Measurements from ENCODE around the gene SLC25A21. TPM values are rescaled to one million over a fixed set of nuclear protein-coding genes. Genes with fewer than 3 reads are reported as not detected.

SLC25A21 gene
- total and polyA plus RNA-seq, 10 of the 15 experiments (the other 5 are each of a cell fraction or from before 2014, with no cell fraction given) = 0.06 to 0.72 (median 0.17) TPM; not detected in 3

DNA sequence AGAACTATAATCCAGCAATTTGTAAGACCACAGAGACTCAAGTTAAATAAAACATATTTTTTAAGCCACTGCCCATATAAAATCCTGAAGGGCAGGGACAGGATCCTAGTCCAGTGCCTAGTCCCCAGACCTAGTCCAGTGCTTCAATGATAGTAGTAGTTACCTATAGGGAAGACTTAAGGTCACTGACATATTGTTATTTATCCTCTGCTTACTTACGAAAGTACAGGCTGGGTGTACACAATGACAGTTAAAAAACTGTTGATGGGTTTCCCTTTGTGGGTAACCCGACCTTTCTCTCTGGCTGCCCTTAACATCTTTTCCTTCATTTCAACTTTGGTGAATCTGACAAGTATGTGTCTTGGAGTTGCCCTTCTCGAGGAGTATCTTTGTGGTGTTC, 192.5 kb downstream of the SLC25A21 start:
- RAD21 ChIA-PET (ENCODE audit: unreplicated experiment) = no interaction called here
- H3K4me2 ChIP-seq (ENCODE audit: control insufficient read depth, insufficient read depth) = no peak overlapping the region
- SMC1A ChIA-PET (ENCODE audit: uncharacterized antibody, unreplicated experiment) = no interaction called here

DNA sequence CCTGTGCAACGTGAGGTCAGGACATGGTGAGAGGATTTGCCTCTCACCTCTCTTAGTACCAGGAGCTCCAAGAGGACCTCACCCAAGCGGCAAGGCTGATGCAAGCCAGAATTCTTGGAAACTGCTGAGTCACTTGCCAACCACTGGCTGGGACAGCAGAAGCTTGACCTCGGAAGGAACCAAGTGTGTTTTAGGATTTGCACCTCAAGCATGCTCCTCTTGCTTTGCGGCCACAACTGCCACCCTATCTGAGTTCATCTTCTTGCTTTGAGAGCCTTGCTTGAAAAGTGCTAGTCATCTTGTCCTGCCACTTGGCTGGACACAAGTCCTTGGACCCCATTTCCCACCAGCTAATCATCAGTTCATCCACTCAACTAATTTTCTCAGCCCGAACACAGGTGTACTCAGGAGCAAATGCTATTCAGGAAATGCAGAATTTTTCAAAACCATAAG, 195.8 kb downstream of the SLC25A21 start:
- Histone ChIP-seq H3K27ac (ENCODE audit: control insufficient read depth, insufficient read depth) (no peak overlapping the region), H3K9ac (ENCODE audit: control insufficient read depth, insufficient read depth, low read length) (no peak overlapping the region), H3K9me3 (replicated peaks; ENCODE audit: control insufficient read depth, insufficient read depth, low read length) (no peaks in the 10 kb centered on the region), H4K20me1 (ENCODE audit: control insufficient read depth, insufficient read depth) (no peaks in the 10 kb centered on the region), H3K36me3 (ENCODE audit: control insufficient read depth in 2 of 2, insufficient read depth in 2 of 2, low read length in 1 of 2) (no peaks in the 10 kb centered on the region), H2AFZ (ENCODE audit: control insufficient read depth, low read depth, low read length) (no peak overlapping the region), H3K79me2 (ENCODE audit: control insufficient read depth, insufficient read depth, low read length) (no peaks in the 10 kb centered on the region), H3K27me3 (replicated peaks in 1 of 2; ENCODE audit: control insufficient read depth in 2 of 2, insufficient read depth in 2 of 2, low read length in 1 of 2) (no peaks in the 10 kb centered on the region), H3K4me3 (no peak overlapping the region), H3K4me1 (ENCODE audit: control insufficient read depth, insufficient read depth, low read length) (no peaks in the 10 kb centered on the region), H3K4me2 (ENCODE audit: control insufficient read depth, insufficient read depth) (no peak overlapping the region)
- ChIA-PET POLR2A (no interaction called here), CTCF (interaction anchor here (0.6 kb wide), 1 partner anchor 25 kb away, joined by 3 read pairs; no protein-coding TSS in a partner anchor), SMC1A (ENCODE audit: uncharacterized antibody, unreplicated experiment) (no interaction called here), RAD21 (ENCODE audit: unreplicated experiment) (no interaction called here)
- no peak for DNase-seq (ENCODE audit: low read depth, low spot score)
- intact Hi-C loops (cut with micrococcal nuclease; ENCODE audit: unreplicated experiment) = no loop called here
- BruUV-seq (replicated peaks) = no TSS peak
- ATAC-seq = no peak
- in situ Hi-C loops (cut with MboI) = no loop called here
- no peak for FAIRE-seq
- 45% methylated on average over 5 of the region's 5 CpGs for WGBS (ENCODE audit: insufficient coverage, insufficient replicate concordance, low lambda C conversion rate, missing lambda C conversion rate)
- TF ChIP-seq CBFB (IDR thresholded peaks at IDR 0.05; ENCODE audit: low read depth) (no peak), FOXM1 (IDR thresholded peaks at IDR 0.05; ENCODE audit: low read depth, low read length) (no peak), ZNF24 (IDR thresholded peaks at IDR 0.05) (no peak), SPI1 (IDR thresholded peaks at IDR 0.05; ENCODE audit: borderline replicate concordance, insufficient read depth, low read depth, low read length) (no peak), ASH2L (IDR thresholded peaks at IDR 0.05; ENCODE audit: borderline replicate concordance, low read depth) (no peak), RAD21 (IDR thresholded peaks at IDR 0.05; ENCODE audit: insufficient read depth, low read depth, low read length) (no peak), MYB (IDR thresholded peaks at IDR 0.05; ENCODE audit: borderline replicate concordance, low read depth, low read length) (no peak), POLR2A (IDR thresholded peaks at IDR 0.05; ENCODE audit: low read depth, low read length) (no peak), TCF7 (IDR thresholded peaks at IDR 0.05; ENCODE audit: borderline replicate concordance) (no peak), RELA (IDR thresholded peaks at IDR 0.05; ENCODE audit: borderline replicate concordance, partially characterized antibody) (no peak)
- TF ChIP-seq, protein P1, sequence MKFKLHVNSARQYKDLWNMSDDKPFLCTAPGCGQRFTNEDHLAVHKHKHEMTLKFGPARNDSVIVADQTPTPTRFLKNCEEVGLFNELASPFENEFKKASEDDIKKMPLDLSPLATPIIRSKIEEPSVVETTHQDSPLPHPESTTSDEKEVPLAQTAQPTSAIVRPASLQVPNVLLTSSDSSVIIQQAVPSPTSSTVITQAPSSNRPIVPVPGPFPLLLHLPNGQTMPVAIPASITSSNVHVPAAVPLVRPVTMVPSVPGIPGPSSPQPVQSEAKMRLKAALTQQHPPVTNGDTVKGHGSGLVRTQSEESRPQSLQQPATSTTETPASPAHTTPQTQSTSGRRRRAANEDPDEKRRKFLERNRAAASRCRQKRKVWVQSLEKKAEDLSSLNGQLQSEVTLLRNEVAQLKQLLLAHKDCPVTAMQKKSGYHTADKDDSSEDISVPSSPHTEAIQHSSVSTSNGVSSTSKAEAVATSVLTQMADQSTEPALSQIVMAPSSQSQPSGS (IDR thresholded peaks at IDR 0.05; ENCODE audit: low read length) = no peak
- TF ChIP-seq, protein P2, sequence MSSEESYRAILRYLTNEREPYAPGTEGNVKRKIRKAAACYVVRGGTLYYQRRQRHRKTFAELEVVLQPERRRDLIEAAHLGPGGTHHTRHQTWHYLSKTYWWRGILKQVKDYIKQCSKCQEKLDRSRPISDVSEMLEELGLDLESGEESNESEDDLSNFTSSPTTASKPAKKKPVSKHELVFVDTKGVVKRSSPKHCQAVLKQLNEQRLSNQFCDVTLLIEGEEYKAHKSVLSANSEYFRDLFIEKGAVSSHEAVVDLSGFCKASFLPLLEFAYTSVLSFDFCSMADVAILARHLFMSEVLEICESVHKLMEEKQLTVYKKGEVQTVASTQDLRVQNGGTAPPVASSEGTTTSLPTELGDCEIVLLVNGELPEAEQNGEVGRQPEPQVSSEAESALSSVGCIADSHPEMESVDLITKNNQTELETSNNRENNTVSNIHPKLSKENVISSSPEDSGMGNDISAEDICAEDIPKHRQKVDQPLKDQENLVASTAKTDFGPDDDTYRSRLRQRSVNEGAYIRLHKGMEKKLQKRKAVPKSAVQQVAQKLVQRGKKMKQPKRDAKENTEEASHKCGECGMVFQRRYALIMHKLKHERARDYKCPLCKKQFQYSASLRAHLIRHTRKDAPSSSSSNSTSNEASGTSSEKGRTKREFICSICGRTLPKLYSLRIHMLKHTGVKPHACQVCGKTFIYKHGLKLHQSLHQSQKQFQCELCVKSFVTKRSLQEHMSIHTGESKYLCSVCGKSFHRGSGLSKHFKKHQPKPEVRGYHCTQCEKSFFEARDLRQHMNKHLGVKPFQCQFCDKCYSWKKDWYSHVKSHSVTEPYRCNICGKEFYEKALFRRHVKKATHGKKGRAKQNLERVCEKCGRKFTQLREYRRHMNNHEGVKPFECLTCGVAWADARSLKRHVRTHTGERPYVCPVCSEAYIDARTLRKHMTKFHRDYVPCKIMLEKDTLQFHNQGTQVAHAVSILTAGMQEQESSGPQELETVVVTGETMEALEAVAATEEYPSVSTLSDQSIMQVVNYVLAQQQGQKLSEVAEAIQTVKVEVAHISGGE (CRISPR knock-in tag; IDR thresholded peaks at IDR 0.05) = no peak

More for the DNA sequence above, 192.5 kb downstream of the SLC25A21 start:
- ChIA-PET CTCF (no interaction called here), POLR2A (no interaction called here)
- DNase-seq (ENCODE audit: low read depth, low spot score) (no peak), FAIRE-seq (no peak), ATAC-seq (no peak)
- no peaks in the 10 kb centered on the region for H3K36me3 ChIP-seq (ENCODE audit: control insufficient read depth in 2 of 2, insufficient read depth in 2 of 2, low read length in 1 of 2)
- no TSS peak for BruUV-seq (replicated peaks)
- H3K27me3 ChIP-seq (replicated peaks in 1 of 2; ENCODE audit: control insufficient read depth in 2 of 2, insufficient read depth in 2 of 2, low read length in 1 of 2) = no peaks in the 10 kb centered on the region
- H4K20me1 ChIP-seq (ENCODE audit: control insufficient read depth, insufficient read depth) = no peaks in the 10 kb centered on the region
- no peaks in the 10 kb centered on the region for H3K9me3 ChIP-seq (replicated peaks; ENCODE audit: control insufficient read depth, insufficient read depth, low read length)
- TF ChIP-seq FOXK2 (IDR thresholded peaks at IDR 0.05) (no peak), RELA (IDR thresholded peaks at IDR 0.05; ENCODE audit: borderline replicate concordance, partially characterized antibody) (no peak), JUND (IDR thresholded peaks at IDR 0.05; ENCODE audit: low read depth, low read length) (no peak), PML (IDR thresholded peaks at IDR 0.05; ENCODE audit: low read length) (no peak)
- H3K79me2 ChIP-seq (ENCODE audit: control insufficient read depth, insufficient read depth, low read length) = no peaks in the 10 kb centered on the region
- H3K9ac ChIP-seq (ENCODE audit: control insufficient read depth, insufficient read depth, low read length) = no peak overlapping the region
- no peak overlapping the region for H3K27ac ChIP-seq (ENCODE audit: control insufficient read depth, insufficient read depth)
- no peak overlapping the region for H3K4me3 ChIP-seq
- in situ Hi-C loops (cut with MboI) (no loop called here), intact Hi-C loops (cut with micrococcal nuclease; ENCODE audit: unreplicated experiment) (no loop called here)
- no peaks in the 10 kb centered on the region for H3K4me1 ChIP-seq (ENCODE audit: control insufficient read depth, insufficient read depth, low read length)
- H2AFZ ChIP-seq (ENCODE audit: control insufficient read depth, low read depth, low read length) = no peak overlapping the region
- WGBS (ENCODE audit: insufficient coverage, insufficient replicate concordance, low lambda C conversion rate, missing lambda C conversion rate) = 7% methylated on average over 3 of the region's 3 CpGs

Data from GM12878 (cell line).